ENCODE results near the gene PRKAG1.

DNA sequence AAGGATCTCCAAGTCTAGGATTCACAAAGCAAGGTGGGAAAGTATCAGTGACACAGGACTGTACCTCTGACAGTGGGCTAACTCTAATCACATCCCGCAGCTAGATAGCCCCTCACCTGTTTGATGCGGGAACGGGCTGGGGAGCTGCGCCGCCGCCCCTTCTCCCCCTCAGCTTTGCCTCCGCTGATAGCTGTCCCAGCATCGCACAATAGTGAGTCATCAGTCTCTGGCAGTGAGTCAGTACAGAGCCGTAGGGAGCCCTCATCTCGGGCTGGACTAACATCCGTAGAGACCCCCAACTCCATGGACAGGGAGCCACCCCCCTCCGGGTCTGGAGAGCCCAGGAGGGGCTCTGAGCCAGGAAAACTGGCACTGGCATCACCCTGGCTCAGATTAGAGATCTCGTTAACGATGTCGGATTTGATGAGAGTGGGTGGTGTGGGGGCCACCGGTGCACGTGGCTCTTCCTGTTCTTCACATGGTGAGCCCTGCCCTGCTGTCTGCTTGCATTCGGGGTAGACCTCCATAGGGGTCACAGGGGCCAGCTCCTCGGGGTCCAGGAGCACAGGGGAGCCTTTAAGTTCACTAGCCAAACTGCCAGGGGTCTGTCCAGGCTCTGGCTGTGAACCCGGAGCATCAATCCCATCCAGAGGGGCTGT, 31.1 kb upstream of the PRKAG1 start:
- TF ChIP-seq, protein P1, sequence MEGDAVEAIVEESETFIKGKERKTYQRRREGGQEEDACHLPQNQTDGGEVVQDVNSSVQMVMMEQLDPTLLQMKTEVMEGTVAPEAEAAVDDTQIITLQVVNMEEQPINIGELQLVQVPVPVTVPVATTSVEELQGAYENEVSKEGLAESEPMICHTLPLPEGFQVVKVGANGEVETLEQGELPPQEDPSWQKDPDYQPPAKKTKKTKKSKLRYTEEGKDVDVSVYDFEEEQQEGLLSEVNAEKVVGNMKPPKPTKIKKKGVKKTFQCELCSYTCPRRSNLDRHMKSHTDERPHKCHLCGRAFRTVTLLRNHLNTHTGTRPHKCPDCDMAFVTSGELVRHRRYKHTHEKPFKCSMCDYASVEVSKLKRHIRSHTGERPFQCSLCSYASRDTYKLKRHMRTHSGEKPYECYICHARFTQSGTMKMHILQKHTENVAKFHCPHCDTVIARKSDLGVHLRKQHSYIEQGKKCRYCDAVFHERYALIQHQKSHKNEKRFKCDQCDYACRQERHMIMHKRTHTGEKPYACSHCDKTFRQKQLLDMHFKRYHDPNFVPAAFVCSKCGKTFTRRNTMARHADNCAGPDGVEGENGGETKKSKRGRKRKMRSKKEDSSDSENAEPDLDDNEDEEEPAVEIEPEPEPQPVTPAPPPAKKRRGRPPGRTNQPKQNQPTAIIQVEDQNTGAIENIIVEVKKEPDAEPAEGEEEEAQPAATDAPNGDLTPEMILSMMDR (conservative IDR thresholded peaks at IDR 0.05; ENCODE audit: low read length), result no peak
- TF ChIP-seq EZH2phosphoT487 (IDR thresholded peaks at IDR 0.05; ENCODE audit: borderline replicate concordance), result no peak

Data from Loucy (cell line).